GM23248 (cell line): ENCODE data around the gene SPOCK2. TPM values are rescaled to one million over a fixed set of nuclear protein-coding genes. Genes with fewer than 3 reads are reported as not detected.

Experiments used
- DNase-seq: peaks from one replicate; pipeline ENCODE4 v3.0.0-alpha.2; 2015
- H2AFZ ChIP-seq: fragments of 200-600 bp; sonication (generic); 2 replicates; pipeline ENCODE4 v1.6.1; 2016; ENCODE audit warnings: antibody characterized with exemption
- H3F3A ChIP-seq: fragments of 200-600 bp; sonication (generic); 2 replicates; pipeline ENCODE4 v1.6.1; 2016; ENCODE audit warnings: mild to moderate bottlenecking, antibody characterized with exemption, mixed run types; ENCODE audit not compliant: insufficient read depth
- H3K27ac ChIP-seq: fragments of 200-600 bp; sonication (generic); 2 replicates; pipeline ENCODE4 v1.5.1; 2016; ENCODE audit warnings: mild to moderate bottlenecking
- H3K27me3 ChIP-seq: fragments of 200-600 bp; sonication (generic); replicated peaks from 2 replicates; pipeline ENCODE4 v1.6.1; 2016; ENCODE audit warnings: mild to moderate bottlenecking; ENCODE audit not compliant: insufficient read depth
- H3K36me3 ChIP-seq: fragments of 200-600 bp; sonication (generic); 2 replicates; pipeline ENCODE4 v1.6.1; 2016; ENCODE audit warnings: low read depth, mild to moderate bottlenecking
- H3K4me1 ChIP-seq: fragments of 200-600 bp; sonication (generic); 2 replicates; pipeline ENCODE4 v1.6.1; 2016; ENCODE audit warnings: mild to moderate bottlenecking; ENCODE audit not compliant: insufficient read depth
- H3K4me2 ChIP-seq: fragments of 200-600 bp; sonication (generic); one replicate; pipeline ENCODE4 v1.6.1; 2016; ENCODE audit warnings: mild to moderate bottlenecking; ENCODE audit not compliant: unreplicated experiment
- H3K4me3 ChIP-seq: fragments of 200-600 bp; sonication (generic); 2 replicates; pipeline ENCODE4 v1.5.1; 2016; ENCODE audit warnings: mild to moderate bottlenecking
- H3K79me2 ChIP-seq: fragments of 200-600 bp; sonication (generic); 2 replicates; pipeline ENCODE4 v1.6.1; 2016; ENCODE audit warnings: mild to moderate bottlenecking; ENCODE audit not compliant: insufficient read depth
- H3K9ac ChIP-seq: fragments of 200-600 bp; sonication (generic); 2 replicates; pipeline ENCODE4 v1.6.1; 2016; ENCODE audit warnings: mild to moderate bottlenecking
- H3K9me2 ChIP-seq: fragments of 200-600 bp; sonication (generic); 2 replicates; pipeline ENCODE4 v1.6.1; 2016; ENCODE audit warnings: mixed run types, mild to moderate bottlenecking, moderate library complexity; ENCODE audit not compliant: insufficient read depth
- H3K9me3 ChIP-seq: fragments of 200-600 bp; sonication (generic); one replicate; pipeline ENCODE4 v1.6.1; 2017; ENCODE audit warnings: low read depth
- H4K20me1 ChIP-seq: fragments of 200-600 bp; sonication (generic); 2 replicates; pipeline ENCODE4 v1.6.0; 2016; ENCODE audit not compliant: insufficient read depth
- EZH2 ChIP-seq: fragments of 200-600 bp; sonication (generic); IDR thresholded peaks from 2 replicates; pipeline ENCODE4 v1.6.1; 2018; ENCODE audit warnings: antibody characterized with exemption, mild to moderate bottlenecking; ENCODE audit not compliant: insufficient read depth, poor library complexity, severe bottlenecking
- EZH2phosphoT487 ChIP-seq: fragments of 200-600 bp; sonication (generic); IDR thresholded peaks from 2 replicates; pipeline ENCODE4 v1.6.1; 2018; ENCODE audit warnings: antibody characterized with exemption, moderate library complexity, mild to moderate bottlenecking, low read depth; ENCODE audit not compliant: insufficient read depth
- WGBS, 2 experiments: methylation state at CpG; one replicate each; pipeline ENCODE4 v1.1.6; 2015 to 2017; ENCODE audit warnings: low lambda C conversion rate in 2 of 2, low coverage in 1 of 2; ENCODE audit errors: missing lambda C conversion rate in 2 of 2; 5-methylcytosine and 5-hydroxymethylcytosine counted together
- in situ Hi-C: fragments of 300-500 bp; cut with MboI; formaldehyde crosslinking; loops from 2 replicates; pipeline ENCODE4 v1.15.0; 2020
- polyA plus RNA-seq: library from polyadenylated mRNA; unstranded; fragments of >200 nt; fragmentation: Nextera tagmentation; extraction: Ambion mirVana; gene quantifications from 2 replicates; pipeline ENCODE4 v1.2.1, GENCODE V29; 2016
- total RNA-seq: library from RNA; depleted of rRNA; stranded (reverse); fragments of >200 nt; shearing (Covaris generic); gene quantifications from 2 replicates; pipeline ENCODE4 v1.2.3, GENCODE V29; 2014

The SPOCK2 gene
- total and polyA plus RNA-seq, 2 experiments from 2014 or later: 0.04 TPM; not detected in 1

DNA sequence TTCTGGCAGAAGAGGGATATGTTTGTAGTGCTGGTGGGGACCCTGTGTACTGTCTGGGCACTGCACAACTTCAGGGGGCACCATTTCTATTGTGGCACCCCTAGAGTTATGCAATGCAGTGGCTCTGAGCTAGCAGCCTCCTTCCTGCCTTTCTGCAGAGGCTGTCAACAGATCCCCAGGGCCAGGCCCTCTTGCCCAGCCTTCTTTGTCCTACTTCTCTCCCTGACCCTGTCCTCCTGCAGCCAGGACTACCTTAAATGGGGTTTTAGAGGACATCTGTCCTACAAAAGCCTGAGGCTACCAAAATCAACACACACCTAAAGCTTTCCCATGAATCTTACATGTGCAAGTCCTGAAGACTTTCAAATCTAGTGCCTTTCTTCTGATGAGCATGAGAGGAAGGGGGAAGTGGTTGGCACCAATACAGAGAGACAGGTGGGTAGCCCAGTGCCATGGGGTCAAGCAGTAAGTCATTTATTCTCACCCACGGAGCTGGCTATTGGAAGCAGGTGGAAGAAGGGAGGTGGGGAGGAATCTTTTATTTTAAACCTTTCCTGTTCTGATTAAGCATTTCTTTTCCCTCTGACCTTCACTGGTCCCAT, 2.4 kb downstream of the SPOCK2 start:
- no peak overlapping the region for H3K4me3 ChIP-seq
- H3K4me1 ChIP-seq: 0 out of 2 replicates have a peak, but pooled peaks cover 5% of the 10 kb centered on the region
- H3K27me3 ChIP-seq: peaks cover 51% of the 10 kb centered on the region
- no peaks in the 10 kb centered on the region for H3K9me3 ChIP-seq
- no peaks in the 10 kb centered on the region for H3K9me2 ChIP-seq
- no peaks in the 10 kb centered on the region for H3K36me3 ChIP-seq
- H3K9ac ChIP-seq: no peak overlapping the region
- no peaks in the 10 kb centered on the region for H3K79me2 ChIP-seq
- DNase-seq: no peak
- no peak overlapping the region for H3K27ac ChIP-seq
- TF ChIP-seq EZH2phosphoT487: no peak
- H3F3A ChIP-seq: no peaks in the 10 kb centered on the region
- no peak overlapping the region for H3K4me2 ChIP-seq
- in situ Hi-C loops: no loop called here
- no peak overlapping the region for H2AFZ ChIP-seq
- 93 to 94% methylated on average over 1 of the region's 1 CpG for WGBS, 2 experiments
- no peaks in the 10 kb centered on the region for H4K20me1 ChIP-seq

DNA sequence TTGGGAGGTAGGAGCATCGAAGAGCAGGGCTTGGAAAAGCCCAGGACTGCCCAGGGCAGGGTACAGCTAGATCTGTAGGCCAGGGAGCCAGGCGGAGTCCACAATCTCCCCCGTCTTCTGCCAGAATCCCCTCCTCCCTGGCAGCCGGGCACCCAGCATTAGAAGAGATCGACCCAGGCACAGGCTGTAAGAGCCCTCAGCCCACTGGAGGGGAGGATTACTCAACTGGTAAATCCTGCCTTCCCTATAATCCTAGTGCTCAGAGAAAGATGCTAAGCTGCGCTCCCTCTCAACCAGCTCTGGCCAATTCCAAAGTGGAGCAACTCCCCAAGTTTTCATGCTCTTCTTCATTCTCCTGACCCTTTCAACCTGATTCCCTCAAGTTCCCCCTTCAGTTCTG, 3.2 kb downstream of the SPOCK2 start:
- Histone ChIP-seq H3K79me2 (no peaks in the 10 kb centered on the region), H3K9me2 (no peaks in the 10 kb centered on the region), H3K9ac (no peak overlapping the region), H3K27ac (no peak overlapping the region), H3K9me3 (no peaks in the 10 kb centered on the region), H3K4me3 (no peak overlapping the region), H3F3A (no peaks in the 10 kb centered on the region), H2AFZ (no peak overlapping the region), H4K20me1 (no peaks in the 10 kb centered on the region), H3K4me1 (0 out of 2 replicates have a peak, but pooled peaks cover 5% of the 10 kb centered on the region), H3K27me3 (peaks cover 45% of the 10 kb centered on the region), H3K4me2 (no peak overlapping the region), H3K36me3 (no peaks in the 10 kb centered on the region)
- TF ChIP-seq EZH2phosphoT487 (no peak), EZH2 (no peak)
- DNase-seq: no peak
- in situ Hi-C loops: no loop called here
- 78 to 83% methylated on average over 6 of the region's 6 CpGs for WGBS, 2 experiments

DNA sequence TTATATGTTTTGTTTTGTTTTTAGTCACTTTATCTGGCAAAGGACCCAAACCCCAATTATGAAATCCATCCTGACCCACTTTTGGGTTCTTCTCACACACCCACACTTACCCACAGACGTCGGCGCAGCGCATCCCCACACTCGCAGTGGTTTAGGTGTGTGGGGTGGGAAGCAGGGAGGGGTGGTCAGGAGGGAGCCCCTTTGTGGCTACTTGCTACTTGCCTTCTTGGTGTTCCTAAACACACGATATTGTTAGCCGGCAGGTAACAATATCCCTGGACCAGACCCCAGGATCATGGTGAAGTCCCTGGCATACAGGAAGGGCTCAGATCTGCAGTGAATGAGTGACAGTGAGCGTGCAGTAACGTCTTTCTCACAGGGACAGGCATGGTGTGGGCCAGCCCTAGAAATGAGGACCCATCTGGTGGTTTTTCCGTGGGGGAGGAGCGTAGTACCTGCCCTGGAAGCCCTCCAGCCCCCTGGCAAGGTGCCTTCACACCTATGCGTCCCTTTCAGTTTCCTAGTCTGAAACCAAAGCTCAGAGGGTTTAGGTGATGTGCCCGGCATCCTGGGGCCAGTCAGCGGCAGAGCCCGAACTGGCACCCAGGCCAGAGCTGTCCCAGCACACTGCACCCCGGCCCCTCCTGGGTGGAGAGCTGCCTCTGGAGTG, 4.4 kb downstream of the SPOCK2 start:
- WGBS, 2 experiments: 90 to 91% methylated on average over 16 of the region's 16 CpGs
- H3K36me3 ChIP-seq: no peaks in the 10 kb centered on the region
- in situ Hi-C loops: no loop called here
- no peak for DNase-seq
- H3K27me3 ChIP-seq: peaks cover 34% of the 10 kb centered on the region
- H3K9ac ChIP-seq: no peak overlapping the region
- H3F3A ChIP-seq: no peaks in the 10 kb centered on the region
- TF ChIP-seq EZH2phosphoT487: no peak
- TF ChIP-seq EZH2: no peak
- no peaks in the 10 kb centered on the region for H3K9me3 ChIP-seq
- no peaks in the 10 kb centered on the region for H3K79me2 ChIP-seq
- no peak overlapping the region for H3K4me2 ChIP-seq
- H3K27ac ChIP-seq: no peak overlapping the region
- H3K9me2 ChIP-seq: no peaks in the 10 kb centered on the region
- H3K4me3 ChIP-seq: no peak overlapping the region
- H4K20me1 ChIP-seq: no peaks in the 10 kb centered on the region
- 0 out of 2 replicates have a peak, but pooled peaks cover 5% of the 10 kb centered on the region for H3K4me1 ChIP-seq
- H2AFZ ChIP-seq: no peak overlapping the region

DNA sequence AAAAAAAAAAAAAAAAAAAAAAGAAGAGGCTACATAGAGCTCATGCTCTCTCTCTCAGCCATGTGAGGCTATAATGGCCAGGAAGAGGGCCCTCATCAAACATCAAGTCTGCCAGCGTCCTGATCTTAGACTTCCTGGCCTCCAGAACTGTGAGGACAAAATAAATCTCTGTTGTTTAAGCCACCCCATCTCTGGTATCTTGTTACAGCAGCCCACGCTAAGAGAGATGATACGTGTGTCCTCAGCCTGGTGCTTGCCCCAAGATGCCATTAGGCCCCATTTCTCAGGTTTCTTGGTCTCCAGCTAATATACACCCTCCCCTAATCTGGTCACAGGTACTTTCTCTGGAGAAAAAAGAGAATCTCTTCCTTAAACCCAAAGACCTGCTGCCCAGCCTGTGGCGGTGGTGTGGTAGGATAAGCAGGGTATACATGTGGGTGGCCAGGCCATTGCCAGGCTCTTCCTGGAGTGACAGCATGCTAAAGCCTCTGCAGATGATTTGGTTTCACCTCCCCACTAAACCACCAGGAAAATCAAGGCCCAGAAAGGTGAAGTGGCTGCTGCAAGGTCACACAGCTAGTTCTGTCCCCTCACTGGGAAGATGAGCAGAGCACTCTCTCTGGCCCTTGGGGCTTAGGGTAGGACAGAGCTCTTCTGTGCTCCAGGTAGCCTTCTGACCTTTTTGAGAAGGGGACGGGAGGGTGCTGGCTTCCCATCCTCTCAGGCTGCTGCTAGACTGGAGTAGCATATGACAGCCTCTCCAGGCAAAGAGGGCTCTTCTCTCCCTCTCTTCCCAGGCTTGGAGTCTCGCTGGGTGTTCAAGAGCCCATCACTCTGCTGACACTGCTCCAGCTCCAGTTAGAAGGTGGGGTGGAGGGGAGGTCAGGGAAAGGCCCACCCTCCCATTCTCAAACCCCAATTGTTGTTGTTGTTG, 5.2 kb downstream of the SPOCK2 start:
- 90 to 98% methylated on average over 6 of the region's 6 CpGs for WGBS, 2 experiments
- Histone ChIP-seq H3K4me2 (no peak overlapping the region), H3K9ac (no peak overlapping the region), H3K4me1 (0 out of 2 replicates have a peak, but pooled peaks cover 2% of the 10 kb centered on the region), H3K27me3 (peaks cover 26% of the 10 kb centered on the region), H3K79me2 (no peaks in the 10 kb centered on the region), H3K27ac (no peak overlapping the region), H3F3A (no peaks in the 10 kb centered on the region), H4K20me1 (no peaks in the 10 kb centered on the region), H2AFZ (no peak overlapping the region), H3K36me3 (no peaks in the 10 kb centered on the region), H3K4me3 (no peak overlapping the region), H3K9me2 (no peaks in the 10 kb centered on the region), H3K9me3 (no peaks in the 10 kb centered on the region)
- no peak for TF ChIP-seq EZH2phosphoT487
- TF ChIP-seq EZH2: no peak
- in situ Hi-C loops: no loop called here
- no peak for DNase-seq
